RWPE2 (cell line): ENCODE measurements around the gene GINS2.

Experiments used
- ATAC-seq: fragments of 200-7000 bp; cut with Tn5 transposase; 3 replicates; pipeline ENCODE4 v1.9.1; 2021; ENCODE audit warnings: low read depth
- DNase-seq: peaks from one replicate; pipeline ENCODE4 v3.0.0-alpha.2; 2020; ENCODE audit warnings: low spot score
- H3K27ac ChIP-seq: fragments of 450-650 bp; 2 replicates; pipeline ENCODE4 v1.5.1; 2017; ENCODE audit warnings: mild to moderate bottlenecking; ENCODE audit not compliant: poor library complexity, severe bottlenecking
- H3K27me3 ChIP-seq: fragments of 250-450 bp; sonication (Bioruptor Pico); 2 replicates; pipeline ENCODE4 v1.5.1; 2021; ENCODE audit warnings: mild to moderate bottlenecking, moderate library complexity; ENCODE audit not compliant: insufficient read depth, poor library complexity, severe bottlenecking
- H3K36me3 ChIP-seq: fragments of 250-450 bp; sonication (Bioruptor Pico); 2 replicates; pipeline ENCODE4 v1.5.1; 2020; ENCODE audit warnings: low read depth, mild to moderate bottlenecking, moderate library complexity
- H3K4me1 ChIP-seq: fragments of 250-450 bp; sonication (Bioruptor Pico); 2 replicates; pipeline ENCODE4 v1.5.1; 2021; ENCODE audit warnings: mild to moderate bottlenecking, moderate library complexity; ENCODE audit not compliant: insufficient read depth, poor library complexity, severe bottlenecking
- H3K4me3 ChIP-seq: fragments of 250-450 bp; sonication (Bioruptor Pico); 2 replicates; pipeline ENCODE4 v1.5.1; 2021; ENCODE audit warnings: mild to moderate bottlenecking, moderate library complexity; ENCODE audit not compliant: severe bottlenecking
- H3K9me3 ChIP-seq: fragments of 250-450 bp; sonication (Bioruptor Pico); 2 replicates; pipeline ENCODE4 v1.5.1; 2021; ENCODE audit warnings: mild to moderate bottlenecking, moderate library complexity; ENCODE audit not compliant: severe bottlenecking
- TF ChIP-seq, protein P1 (sequence below): fragments of 450-650 bp; IDR thresholded peaks from one replicate; pipeline ENCODE4 v1.5.1; 2017; ENCODE audit warnings: mild to moderate bottlenecking, moderate library complexity; ENCODE audit not compliant: poor library complexity, severe bottlenecking

Gene GINS2

DNA sequence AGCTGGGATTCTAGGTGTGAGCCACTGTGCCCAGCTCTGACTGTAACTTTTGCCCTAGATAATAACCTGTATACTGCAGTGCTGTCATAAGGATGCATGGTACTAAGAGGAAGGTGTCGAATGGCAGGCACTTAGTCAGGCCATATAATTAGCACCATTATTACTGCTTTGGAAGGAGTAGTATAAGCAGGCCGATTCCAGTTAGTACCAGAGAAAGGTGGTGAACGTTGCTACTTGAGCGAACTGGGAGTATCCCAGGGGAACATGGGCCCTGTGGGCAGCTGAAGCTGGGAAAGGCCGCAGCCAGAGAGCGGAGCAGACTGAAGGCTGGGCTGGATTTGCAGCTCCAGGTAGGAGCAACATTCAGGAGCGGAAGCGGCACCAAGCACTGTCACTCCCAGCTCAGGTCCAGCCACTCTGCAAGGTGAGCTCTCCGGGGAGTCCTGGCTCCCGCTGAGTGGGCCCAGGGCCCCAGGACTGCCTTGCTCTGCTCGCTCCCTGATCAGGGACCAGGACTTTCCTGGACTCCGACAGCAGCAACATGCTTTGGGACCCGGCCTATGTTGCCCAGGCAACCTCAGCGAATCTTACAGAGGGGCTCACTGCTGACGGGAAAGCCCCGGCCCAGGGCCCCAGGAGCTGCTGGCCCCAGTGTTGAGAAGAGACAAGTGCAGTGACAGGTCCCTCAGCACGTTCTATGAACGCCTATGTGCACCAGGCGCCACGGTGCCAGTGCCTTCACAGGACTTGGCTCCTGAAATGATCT is 33.6 kb upstream of the GINS2 start:
- DNase-seq (no peak), ATAC-seq (no peak)
- Histone ChIP-seq H3K4me3 (no peak overlapping the region), H3K4me1 (peaks cover 26% of the 10 kb centered on the region), H3K27ac (peak overlapping the region; percentile 71), H3K36me3 (peaks cover 84% of the 10 kb centered on the region), H3K27me3 (no peaks in the 10 kb centered on the region), H3K9me3 (no peaks in the 10 kb centered on the region)
- TF ChIP-seq, protein P1, sequence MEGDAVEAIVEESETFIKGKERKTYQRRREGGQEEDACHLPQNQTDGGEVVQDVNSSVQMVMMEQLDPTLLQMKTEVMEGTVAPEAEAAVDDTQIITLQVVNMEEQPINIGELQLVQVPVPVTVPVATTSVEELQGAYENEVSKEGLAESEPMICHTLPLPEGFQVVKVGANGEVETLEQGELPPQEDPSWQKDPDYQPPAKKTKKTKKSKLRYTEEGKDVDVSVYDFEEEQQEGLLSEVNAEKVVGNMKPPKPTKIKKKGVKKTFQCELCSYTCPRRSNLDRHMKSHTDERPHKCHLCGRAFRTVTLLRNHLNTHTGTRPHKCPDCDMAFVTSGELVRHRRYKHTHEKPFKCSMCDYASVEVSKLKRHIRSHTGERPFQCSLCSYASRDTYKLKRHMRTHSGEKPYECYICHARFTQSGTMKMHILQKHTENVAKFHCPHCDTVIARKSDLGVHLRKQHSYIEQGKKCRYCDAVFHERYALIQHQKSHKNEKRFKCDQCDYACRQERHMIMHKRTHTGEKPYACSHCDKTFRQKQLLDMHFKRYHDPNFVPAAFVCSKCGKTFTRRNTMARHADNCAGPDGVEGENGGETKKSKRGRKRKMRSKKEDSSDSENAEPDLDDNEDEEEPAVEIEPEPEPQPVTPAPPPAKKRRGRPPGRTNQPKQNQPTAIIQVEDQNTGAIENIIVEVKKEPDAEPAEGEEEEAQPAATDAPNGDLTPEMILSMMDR: no peak

DNA sequence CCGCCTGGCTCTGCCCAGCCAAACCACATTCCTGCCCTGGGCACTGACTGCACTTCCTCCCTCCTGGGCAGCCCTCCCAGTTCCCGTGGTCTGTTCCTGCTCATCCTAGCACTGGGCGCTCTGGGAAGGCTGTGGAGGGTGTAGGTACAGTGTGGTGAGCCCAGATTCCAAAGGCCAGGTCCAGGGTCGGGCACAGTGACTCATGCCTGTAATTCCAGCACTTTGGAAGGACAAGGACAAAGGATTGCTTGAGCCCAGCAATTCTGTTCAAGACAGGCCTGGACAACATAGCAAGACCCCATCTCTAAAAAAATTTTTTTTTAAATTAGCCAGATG is 31.5 kb upstream of the GINS2 start:
- Histone ChIP-seq H3K4me3 (no peak overlapping the region), H3K4me1 (peaks cover 41% of the 10 kb centered on the region), H3K36me3 (peaks cover 78% of the 10 kb centered on the region), H3K27ac (peak overlapping the region; percentile 71), H3K9me3 (no peaks in the 10 kb centered on the region), H3K27me3 (no peaks in the 10 kb centered on the region)
- ATAC-seq: peak; percentile 92
- TF ChIP-seq, protein P1: no peak
- peak; percentile 93 for DNase-seq

DNA sequence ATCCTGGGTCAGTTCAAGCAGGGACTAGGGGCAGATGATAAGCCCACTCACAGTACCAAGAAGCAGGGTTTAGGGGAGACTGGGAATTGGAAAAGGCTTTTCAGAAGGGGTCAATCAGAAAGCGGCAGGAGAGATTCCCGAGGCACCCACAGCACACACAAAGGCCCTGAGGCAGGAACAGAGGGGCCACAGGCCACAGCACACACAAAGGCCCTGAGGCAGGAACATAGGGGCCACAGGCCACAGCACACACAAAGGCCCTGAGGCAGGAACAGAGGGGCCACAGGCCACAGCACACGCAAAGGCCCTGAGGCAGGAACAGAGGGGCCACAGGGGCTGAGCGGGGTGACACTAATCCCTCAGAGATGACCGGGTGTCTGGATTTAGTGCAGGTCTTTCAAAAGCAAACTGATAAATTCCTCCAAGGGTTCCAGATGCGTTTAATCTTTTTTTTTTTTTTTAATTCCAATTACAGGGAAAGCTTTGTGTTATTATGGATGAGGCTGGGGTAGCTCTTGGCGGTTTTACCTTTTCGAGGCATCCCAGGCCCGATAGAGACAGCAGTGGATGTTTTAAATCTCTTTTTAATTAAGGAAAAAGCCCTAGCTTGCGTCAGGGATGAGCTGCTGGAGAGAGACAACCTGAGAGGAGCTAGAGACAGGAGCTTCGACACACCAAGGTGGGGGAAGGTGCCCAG is 31.0 kb upstream of the GINS2 start:
- no peak overlapping the region for H3K4me3 ChIP-seq
- ATAC-seq (no peak), DNase-seq (no peak)
- no peaks in the 10 kb centered on the region for H3K9me3 ChIP-seq
- no peaks in the 10 kb centered on the region for H3K27me3 ChIP-seq
- H3K4me1 ChIP-seq: peaks cover 41% of the 10 kb centered on the region
- peak overlapping the region; percentile 71 for H3K27ac ChIP-seq
- TF ChIP-seq, protein P1: no peak
- H3K36me3 ChIP-seq: peaks cover 78% of the 10 kb centered on the region

DNA sequence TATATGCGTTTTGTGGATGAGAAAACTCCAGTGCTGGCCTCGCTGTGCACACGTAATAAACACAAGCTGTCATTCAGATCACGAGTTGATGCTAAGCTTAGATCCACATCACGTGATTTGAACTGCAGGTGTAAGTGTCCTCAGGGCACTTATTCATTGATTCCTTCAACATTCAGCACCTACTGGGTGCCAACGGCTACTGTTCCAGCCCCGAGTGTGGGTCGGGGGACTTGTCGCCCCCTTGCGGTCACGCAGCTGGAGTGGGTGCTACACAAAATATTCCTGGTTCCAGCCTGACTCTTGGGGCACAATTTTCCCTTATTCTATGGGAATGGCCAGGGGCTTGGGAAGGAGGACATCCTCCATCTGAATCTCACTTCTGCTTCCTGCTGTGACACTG is 29.9 kb upstream of the GINS2 start:
- Histone ChIP-seq H3K4me1 (peaks cover 41% of the 10 kb centered on the region), H3K9me3 (no peaks in the 10 kb centered on the region), H3K36me3 (peaks cover 78% of the 10 kb centered on the region), H3K27ac (peak overlapping the region; percentile 71), H3K4me3 (no peak overlapping the region), H3K27me3 (no peaks in the 10 kb centered on the region)
- ATAC-seq (no peak), DNase-seq (no peak)
- TF ChIP-seq, protein P1: no peak

DNA sequence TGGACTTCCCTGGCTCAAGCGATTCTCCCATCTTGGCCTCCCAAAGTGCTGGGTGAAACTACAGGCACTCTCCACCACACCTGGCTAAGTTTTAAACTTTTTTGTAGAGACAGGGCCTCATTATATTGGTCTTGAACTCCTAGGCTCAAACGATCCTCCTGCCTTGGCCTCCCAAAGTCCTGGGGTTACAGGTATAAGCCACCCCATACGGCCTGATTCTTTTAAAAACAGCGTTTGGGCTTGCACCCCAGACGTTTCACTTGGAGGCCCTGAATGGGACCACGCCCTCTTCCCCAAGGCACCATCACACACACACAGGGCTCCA is 29.4 kb upstream of the GINS2 start:
- TF ChIP-seq, protein P1: peak; percentile 54
- peaks cover 41% of the 10 kb centered on the region for H3K4me1 ChIP-seq
- H3K27me3 ChIP-seq: no peaks in the 10 kb centered on the region
- no peaks in the 10 kb centered on the region for H3K9me3 ChIP-seq
- peak overlapping the region; percentile 62 for H3K27ac ChIP-seq
- ATAC-seq (no peak), DNase-seq (no peak)
- peaks cover 79% of the 10 kb centered on the region for H3K36me3 ChIP-seq
- no peak overlapping the region for H3K4me3 ChIP-seq
